Activated CD8-positive, alpha-beta memory T cell treated with anti-CD3 and anti-CD28 coated beads, Interleukin-2, amount 50 U/mL, for 48 hours (primary cell): ENCODE results near the gene ENOX1.

Source experiments
- DNase-seq: peaks from one replicate; pipeline ENCODE4 v3.0.0-alpha.2; 2020

ENOX1 gene

GRCh38 chr13:43587376-43587775 lies 199.4 kb downstream of the ENOX1 start:
- DNase-seq, result no peak

- no peak for DNase-seq
Observed at GRCh38 chr13:43584751-43585150, 202.0 kb downstream of the ENOX1 start.

GRCh38 chr13:43583321-43583720 lies 203.5 kb downstream of the ENOX1 start:
- DNase-seq, result no peak

GRCh38 chr13:43580280-43580679 lies 206.5 kb downstream of the ENOX1 start:
- DNase-seq, result no peak

- no peak for DNase-seq
Observed at GRCh38 chr13:43579321-43579720, 207.5 kb downstream of the ENOX1 start.

- no peak for DNase-seq
Observed at GRCh38 chr13:43574605-43575004, 212.2 kb downstream of the ENOX1 start.

GRCh38 chr13:43573802-43574514 lies 212.8 kb downstream of the ENOX1 start:
- DNase-seq, result no peak

GRCh38 chr13:43573361-43573740 lies 213.4 kb downstream of the ENOX1 start:
- DNase-seq, result no peak

GRCh38 chr13:43572656-43573360 lies 214.0 kb downstream of the ENOX1 start:
- DNase-seq, result no peak

- DNase-seq, result no peak
Observed at GRCh38 chr13:43569658-43570057, 217.1 kb downstream of the ENOX1 start.

- no peak for DNase-seq
Observed at GRCh38 chr13:43567608-43568007, 219.2 kb downstream of the ENOX1 start.

- no peak for DNase-seq
Observed at GRCh38 chr13:43564952-43565351, 221.8 kb downstream of the ENOX1 start.

GRCh38 chr13:43561081-43561480 lies 225.7 kb downstream of the ENOX1 start:
- DNase-seq, result no peak

GRCh38 chr13:43558939-43559338 lies 227.8 kb downstream of the ENOX1 start:
- no peak for DNase-seq

- no peak for DNase-seq
Observed at GRCh38 chr13:43558326-43558725, 228.4 kb downstream of the ENOX1 start.

- no peak for DNase-seq
Observed at GRCh38 chr13:43555667-43556066, 231.1 kb downstream of the ENOX1 start.

GRCh38 chr13:43551897-43552456 lies 234.8 kb downstream of the ENOX1 start:
- DNase-seq, result no peak

GRCh38 chr13:43546816-43547215 lies 240.0 kb downstream of the ENOX1 start:
- DNase-seq, result no peak

- DNase-seq, result no peak
Observed at GRCh38 chr13:43546251-43546650, 240.5 kb downstream of the ENOX1 start.

- DNase-seq, result no peak
Observed at GRCh38 chr13:43545317-43545874, 241.4 kb downstream of the ENOX1 start.

- DNase-seq, result no peak
Observed at GRCh38 chr13:43544631-43545030, 242.1 kb downstream of the ENOX1 start.

GRCh38 chr13:43544011-43544410 lies 242.8 kb downstream of the ENOX1 start:
- DNase-seq, result no peak

- no peak for DNase-seq
Observed at GRCh38 chr13:43543331-43543730, 243.4 kb downstream of the ENOX1 start.

GRCh38 chr13:43537124-43537523 lies 249.6 kb downstream of the ENOX1 start:
- DNase-seq, result no peak
